C4-2B (cell line): ENCODE data around the gene PTPRD.

Source experiments
- ZFX ChIP-seq: fragments of 450-650 bp; IDR thresholded peaks from 2 replicates; pipeline ENCODE4 v1.6.1; 2017
- TF ChIP-seq, protein P1 (sequence below): fragments of 450-650 bp; conservative IDR thresholded peaks from 2 replicates; pipeline ENCODE4 v1.5.1; 2017; ENCODE audit warnings: mild to moderate bottlenecking

DNA sequence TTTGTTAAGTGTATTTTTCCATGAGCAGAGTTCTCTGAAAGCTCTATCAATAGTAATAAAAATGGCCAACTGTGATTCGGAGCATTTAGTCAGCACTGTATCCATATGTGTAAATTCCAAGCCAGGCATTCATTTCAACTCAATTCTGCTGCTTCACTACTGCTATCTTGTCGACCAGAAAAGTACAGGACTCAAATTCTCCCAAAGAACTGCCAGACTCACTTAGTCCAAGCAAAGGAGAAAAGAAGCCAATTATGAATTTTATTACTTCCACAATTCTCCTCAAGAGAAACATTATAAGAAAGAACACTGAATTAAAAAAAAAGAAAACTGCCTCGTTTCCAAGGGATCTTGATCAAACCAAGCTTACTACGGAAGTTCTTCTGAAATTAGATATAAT lies 1906.9 kb downstream of the PTPRD start:
- TF ChIP-seq, protein P1, sequence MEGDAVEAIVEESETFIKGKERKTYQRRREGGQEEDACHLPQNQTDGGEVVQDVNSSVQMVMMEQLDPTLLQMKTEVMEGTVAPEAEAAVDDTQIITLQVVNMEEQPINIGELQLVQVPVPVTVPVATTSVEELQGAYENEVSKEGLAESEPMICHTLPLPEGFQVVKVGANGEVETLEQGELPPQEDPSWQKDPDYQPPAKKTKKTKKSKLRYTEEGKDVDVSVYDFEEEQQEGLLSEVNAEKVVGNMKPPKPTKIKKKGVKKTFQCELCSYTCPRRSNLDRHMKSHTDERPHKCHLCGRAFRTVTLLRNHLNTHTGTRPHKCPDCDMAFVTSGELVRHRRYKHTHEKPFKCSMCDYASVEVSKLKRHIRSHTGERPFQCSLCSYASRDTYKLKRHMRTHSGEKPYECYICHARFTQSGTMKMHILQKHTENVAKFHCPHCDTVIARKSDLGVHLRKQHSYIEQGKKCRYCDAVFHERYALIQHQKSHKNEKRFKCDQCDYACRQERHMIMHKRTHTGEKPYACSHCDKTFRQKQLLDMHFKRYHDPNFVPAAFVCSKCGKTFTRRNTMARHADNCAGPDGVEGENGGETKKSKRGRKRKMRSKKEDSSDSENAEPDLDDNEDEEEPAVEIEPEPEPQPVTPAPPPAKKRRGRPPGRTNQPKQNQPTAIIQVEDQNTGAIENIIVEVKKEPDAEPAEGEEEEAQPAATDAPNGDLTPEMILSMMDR, result no peak
- no peak for TF ChIP-seq ZFX
